Renal pelvis (tissue), 12 donors: ENCODE data around the gene MYZAP. TPM values are rescaled to one million over a fixed set of nuclear protein-coding genes. Genes with fewer than 3 reads are reported as not detected.

Experiments used
- DNase-seq: peaks from one replicate; pipeline ENCODE4 v3.0.0-alpha.2; 2013
- long read RNA-seq, 16 experiments: transcript quantifications; one replicate each; lab custom pipeline, GENCODE V29; 2026
- polyA plus RNA-seq, 3 donors: library from polyadenylated mRNA; unstranded; fragments of 120-200 nt; gene quantifications; one replicate each; pipeline ENCODE4 v1.2.1, GENCODE V29; 2013; ENCODE audit not compliant: insufficient read length in 3 of 3

Gene MYZAP, protein sequence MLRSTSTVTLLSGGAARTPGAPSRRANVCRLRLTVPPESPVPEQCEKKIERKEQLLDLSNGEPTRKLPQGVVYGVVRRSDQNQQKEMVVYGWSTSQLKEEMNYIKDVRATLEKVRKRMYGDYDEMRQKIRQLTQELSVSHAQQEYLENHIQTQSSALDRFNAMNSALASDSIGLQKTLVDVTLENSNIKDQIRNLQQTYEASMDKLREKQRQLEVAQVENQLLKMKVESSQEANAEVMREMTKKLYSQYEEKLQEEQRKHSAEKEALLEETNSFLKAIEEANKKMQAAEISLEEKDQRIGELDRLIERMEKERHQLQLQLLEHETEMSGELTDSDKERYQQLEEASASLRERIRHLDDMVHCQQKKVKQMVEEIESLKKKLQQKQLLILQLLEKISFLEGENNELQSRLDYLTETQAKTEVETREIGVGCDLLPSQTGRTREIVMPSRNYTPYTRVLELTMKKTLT
- 1 to 10 TPM; 5.3 to 6.8 (median 6.5) TPM for polyA plus RNA-seq
- long read RNA-seq, donor 1, partial matches to known transcripts, result 0 of 2 reads
- long read RNA-seq, donor 1, other reads (novel, unspliced or antisense), result 0 of 2 reads
- long read RNA-seq, donor 2, partial matches to known transcripts, result 0 of 1 reads
- long read RNA-seq, donor 2, other reads (novel, unspliced or antisense), result 0 of 1 reads
- long read RNA-seq, donor 3, partial matches to known transcripts, result 0 of 3 reads
- long read RNA-seq, donor 3, other reads (novel, unspliced or antisense), result 0 of 3 reads
- long read RNA-seq, donor 4, partial matches to known transcripts, result 0 of 1 reads
- long read RNA-seq, donor 4, other reads (novel, unspliced or antisense), result 0 of 1 reads
- long read RNA-seq, donor 5, partial matches to known transcripts, result 0 of 2 reads
- long read RNA-seq, donor 5, other reads (novel, unspliced or antisense), result 0 of 2 reads
- long read RNA-seq, donor 6, partial matches to known transcripts, result 0 of 1 reads
- long read RNA-seq, donor 6, other reads (novel, unspliced or antisense), result 0 of 1 reads
- long read RNA-seq, donor 7, partial matches to known transcripts, result 0 of 1 reads
- long read RNA-seq, donor 7, other reads (novel, unspliced or antisense), result 0 of 1 reads
- long read RNA-seq, donor 8, result 0 reads
- long read RNA-seq, donor 9, partial matches to known transcripts, result 0 of 1 reads
- long read RNA-seq, donor 9, other reads (novel, unspliced or antisense), result 0 of 1 reads
- long read RNA-seq, donor 10, partial matches to known transcripts, result 0 of 1 reads
- long read RNA-seq, donor 10, other reads (novel, unspliced or antisense), result 0 of 1 reads
- long read RNA-seq, donor 11, result 0 reads
- long read RNA-seq, donor 12, partial matches to known transcripts, result 0 of 4 reads
- long read RNA-seq, donor 12, other reads (novel, unspliced or antisense), result 0 of 4 reads
- long read RNA-seq, donor 13, partial matches to known transcripts, result 0 of 2 reads
- long read RNA-seq, donor 13, other reads (novel, unspliced or antisense), result 0 of 2 reads
- long read RNA-seq, donor 14, result 0 reads
- long read RNA-seq, donor 15, result 0 reads
- long read RNA-seq, donor 16, partial matches to known transcripts, result 0 of 3 reads
- long read RNA-seq, donor 16, other reads (novel, unspliced or antisense), result 0 of 3 reads

DNA sequence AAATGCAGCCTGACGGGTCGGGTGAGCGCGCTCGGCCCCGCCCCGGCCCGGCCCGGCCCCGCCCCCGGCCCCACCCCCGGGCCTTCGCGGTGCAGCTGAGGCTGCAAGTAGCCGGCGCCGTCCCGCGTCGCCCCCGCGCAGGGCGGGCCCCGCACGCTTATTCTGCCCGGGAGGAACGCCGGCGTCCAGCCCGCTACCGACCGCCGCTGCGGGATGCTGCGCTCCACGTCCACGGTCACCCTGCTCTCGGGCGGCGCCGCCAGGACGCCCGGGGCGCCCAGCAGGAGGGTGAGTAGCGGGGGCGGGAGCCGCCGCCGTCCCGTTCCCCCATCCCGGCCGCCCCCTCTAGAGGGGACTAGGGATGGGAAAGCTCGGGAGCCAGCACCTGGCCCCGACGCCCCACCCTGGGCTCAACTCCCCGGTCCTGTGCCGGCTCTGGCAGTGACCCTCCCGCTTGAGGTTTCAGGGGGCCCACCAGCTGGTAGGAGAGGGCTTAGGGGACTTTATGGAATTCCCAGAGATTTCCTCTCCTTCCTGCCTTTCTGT is at the start of gene MYZAP:
MYZAP (plus strand) TSS at position 83 of the 546 bp plus-strand sequence; CDS start at position 214, 131 bp downstream.
- DNase-seq, result no peak

DNA sequence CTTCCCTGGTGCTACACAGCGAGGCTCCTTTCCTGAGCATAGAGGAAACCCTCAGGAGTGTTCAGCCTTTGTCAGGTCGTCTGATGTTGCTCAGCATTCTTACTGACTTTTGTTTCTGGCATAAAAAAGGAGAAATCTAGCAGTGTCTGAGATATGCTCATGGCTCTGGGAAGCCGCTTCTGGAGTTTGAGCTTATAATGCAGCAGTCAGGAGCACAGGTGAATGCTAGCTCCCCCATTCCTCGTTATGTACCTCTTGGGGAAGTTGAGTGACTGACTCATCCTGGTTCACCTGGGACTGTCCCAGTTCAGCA is 49.2 kb upstream of the MYZAP start:
- DNase-seq, result no peak

DNA sequence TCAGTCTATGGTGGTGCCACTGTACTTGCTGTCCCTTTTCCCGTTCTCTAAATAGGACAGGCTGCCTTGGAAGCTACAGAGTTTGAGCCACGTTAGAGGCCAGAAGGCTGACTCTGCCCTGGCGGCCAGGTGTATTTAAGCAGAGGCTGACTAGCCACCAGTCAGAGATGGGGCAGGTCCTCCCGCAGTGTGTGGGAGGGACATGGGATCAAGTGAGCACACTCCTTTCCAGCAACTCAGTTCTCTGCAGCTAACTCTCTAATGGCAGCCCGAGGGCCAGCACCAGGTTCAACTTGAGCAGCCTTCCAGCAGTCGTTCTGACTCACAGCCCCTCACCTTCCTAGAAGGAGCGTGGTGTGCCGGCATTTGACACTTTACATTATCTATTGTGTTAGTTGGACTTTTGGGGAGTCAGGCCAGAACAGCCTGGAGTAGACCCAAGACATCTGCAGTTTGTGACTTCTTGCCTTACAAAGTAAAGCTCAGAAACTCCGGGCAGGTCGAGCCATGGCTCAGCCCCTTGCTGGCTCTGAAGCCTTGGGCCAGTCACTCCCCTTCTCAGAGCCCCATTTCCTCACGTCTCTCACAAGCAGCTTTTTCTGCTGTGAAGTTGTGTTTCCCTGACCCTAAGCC is 46.7 kb upstream of the MYZAP start:
- no peak for DNase-seq

DNA sequence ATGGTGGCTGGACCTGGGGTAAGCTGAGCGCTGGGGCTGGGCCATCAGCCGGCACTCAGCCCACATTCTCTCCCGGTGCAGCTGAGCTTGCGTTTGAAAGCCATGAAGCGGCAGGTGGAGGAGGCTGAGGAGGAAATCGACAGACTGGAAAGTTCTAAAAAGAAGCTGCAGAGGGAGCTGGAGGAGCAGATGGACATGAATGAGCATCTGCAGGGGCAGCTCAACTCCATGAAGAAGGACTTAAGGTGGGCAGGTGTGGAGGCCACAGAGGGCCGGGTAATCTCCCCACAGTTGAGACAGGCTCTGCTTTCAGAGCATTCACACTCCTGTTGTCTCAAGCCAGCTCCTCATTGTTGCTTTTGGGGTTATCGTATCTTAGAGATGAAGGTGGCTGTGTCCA is 45.7 kb upstream of the MYZAP start:
- DNase-seq, result no peak

DNA sequence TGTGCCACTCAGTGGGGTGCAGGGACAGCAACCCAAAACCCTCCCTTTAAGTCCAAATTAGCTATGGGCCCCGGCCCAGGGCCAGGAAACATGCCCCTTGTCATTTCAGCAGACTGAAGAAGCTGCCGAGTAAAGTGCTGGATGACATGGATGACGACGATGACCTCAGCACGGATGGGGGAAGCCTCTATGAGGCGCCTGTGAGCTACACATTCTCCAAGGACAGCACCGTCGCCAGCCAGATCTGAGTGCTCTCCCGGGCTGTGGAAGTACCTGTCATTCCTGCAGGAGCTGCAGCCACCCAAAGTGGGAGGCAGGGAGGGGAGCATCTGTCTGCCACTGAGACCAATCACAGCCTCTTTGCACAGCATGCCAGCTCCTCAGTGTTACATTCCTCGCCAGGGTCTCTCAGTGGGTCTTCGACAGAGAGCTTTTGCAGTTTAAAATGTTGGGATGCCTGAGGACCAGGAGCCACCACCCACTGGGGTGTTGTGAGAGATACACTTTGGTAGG is 44.4 kb upstream of the MYZAP start:
- no peak for DNase-seq

DNA sequence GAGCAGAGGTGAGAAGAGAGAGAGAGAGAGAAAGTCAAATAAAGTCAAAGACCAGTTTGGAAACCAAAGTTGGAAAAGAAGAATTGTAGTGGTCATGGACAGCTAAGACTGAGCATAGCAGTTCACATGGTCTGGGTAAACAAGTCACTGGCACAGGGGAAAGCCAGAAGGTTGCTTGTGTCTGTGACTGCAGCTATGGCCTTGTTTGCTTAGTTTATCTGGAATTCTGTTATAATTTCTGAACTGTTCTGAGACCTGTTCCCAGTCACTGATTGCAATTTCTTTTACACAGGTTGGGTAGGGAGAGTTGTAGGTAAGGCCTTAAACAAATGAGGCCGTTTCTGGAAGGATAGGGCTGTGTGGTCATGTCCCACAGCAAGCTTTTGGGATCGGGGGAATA is 43.4 kb upstream of the MYZAP start:
- DNase-seq, result no peak

DNA sequence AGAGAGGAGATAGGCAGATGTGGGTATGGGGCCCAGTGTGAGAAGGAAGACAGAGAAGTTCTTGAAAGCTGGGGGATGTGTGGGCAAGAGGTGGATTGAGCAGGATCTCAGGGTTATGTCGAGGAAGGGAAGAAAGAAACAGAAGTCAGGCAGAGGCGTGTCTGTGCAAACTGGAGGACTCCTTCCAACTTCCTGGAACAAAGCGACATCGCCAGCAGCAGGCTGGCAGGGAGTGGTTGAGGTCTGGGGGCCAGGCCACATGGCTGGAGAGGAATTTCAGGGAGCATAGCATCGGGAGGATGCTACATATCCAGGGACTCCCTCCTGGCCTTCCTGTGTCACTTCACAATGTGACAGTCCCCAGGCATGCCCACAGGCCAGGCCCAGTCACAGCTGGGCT is 42.9 kb upstream of the MYZAP start:
- DNase-seq, result no peak

DNA sequence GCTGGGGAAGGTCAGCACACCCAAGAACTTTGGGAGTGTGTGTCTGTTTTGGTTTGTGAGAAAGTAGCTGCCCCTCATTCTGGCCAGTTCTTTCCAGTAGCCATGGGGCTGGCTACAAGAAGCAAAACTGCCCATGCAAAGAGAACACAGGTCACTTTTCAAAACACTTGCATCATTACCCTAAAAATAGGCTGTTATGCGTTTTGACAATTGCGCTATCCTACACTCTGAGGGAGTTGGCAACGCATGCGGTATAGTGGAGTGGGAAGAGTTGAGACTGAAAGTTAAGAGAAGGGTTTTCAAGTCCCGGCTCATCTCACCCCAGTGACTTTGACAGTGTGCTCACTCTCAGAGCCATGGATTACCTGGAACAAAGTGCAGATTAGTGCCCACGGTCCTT is 41.8 kb upstream of the MYZAP start:
- DNase-seq, result no peak

DNA sequence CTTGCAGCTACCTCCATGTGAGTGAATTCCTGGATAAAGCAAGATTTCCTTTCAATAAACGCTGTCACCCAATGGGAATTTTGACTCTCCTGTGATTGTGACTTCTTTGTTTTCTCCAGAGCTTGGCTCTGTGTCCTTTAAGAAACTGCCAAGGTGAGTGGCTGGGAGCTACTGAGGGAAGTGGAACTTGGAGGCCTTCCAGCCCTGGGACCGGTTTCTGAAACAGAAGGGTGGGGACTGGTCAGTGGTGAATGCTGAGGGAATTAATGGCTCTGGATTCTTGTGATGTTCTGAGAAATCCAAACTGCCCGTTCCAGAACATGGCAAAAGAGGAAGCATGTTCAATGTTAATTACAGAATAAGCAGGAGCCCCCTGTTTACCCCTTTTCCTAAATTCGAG is 41.1 kb upstream of the MYZAP start:
- no peak for DNase-seq

DNA sequence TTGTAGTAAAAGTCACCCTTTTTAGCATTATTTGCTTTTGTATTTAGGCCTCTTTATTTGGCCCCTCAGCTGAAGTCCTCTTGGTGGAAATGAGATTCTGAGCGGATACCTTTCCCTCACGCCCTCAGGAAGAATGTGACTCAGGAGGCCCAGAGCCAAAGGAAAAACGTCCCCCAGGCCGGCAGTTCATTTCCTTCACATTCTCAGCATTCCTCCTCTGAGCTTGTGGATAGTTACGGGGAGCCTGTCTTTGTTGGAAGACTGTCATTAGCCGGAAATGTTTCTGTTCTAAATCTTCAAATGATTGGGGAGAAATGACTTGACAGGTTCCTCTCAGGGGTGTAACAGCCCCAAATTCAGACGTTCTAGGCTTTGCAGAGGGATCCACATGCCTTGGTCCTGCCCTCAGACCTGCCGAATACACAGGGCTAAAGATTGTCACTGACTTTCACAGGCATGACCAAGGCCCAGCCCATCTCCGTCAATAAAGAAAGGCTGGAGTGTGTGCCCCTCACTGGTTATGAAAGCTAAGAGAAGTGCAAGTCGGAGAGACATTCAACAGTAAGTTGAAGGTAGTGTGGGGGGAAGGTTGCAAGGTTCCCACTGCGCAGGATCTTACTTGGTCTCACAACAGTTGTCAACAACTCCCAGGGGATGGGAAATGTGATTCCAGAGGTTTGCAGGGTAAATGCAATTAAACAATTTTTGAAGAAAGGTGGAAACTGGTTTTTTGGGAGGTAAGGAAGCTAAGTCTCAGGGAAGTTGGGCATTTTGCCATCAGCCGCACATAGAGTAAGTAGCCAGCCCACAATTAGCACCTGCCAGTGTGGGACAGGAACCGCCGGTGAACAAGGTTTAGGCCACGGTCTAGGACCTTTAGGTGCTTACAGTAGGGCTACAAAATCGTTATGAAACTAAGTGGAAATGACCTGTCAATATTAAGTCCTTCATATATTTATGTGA is 39.7 kb upstream of the MYZAP start:
- peak; percentile 75 for DNase-seq

DNA sequence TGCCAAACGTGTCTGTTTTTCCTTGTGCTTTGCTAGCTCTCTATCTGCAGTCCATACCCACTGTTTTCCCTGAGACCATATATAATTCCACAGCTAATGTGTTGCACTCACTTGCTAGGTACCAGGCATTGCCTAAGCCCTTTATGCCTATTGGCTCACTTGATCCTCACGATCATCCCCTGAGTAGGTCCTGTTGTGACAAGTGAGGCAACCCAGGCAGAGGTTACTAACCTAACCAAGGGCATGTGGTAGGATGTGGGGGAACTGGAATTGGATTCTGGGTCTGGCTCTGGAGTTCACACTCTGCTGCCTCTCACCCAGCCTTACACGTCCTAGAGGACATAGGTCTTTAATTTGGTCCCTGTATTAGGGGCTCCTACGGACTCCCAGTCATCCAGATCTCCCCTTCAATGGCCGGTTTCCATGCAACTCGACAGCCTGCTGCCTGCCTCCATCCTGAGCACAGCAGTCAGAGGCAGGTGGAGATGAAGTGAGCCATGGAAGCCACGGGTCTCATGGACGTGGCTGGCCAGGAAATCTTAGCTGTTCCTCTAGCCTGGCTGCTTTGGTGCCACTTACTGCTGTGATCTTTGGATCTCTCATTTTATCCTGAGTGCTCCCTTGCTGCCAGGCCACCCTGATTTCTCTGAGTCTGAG is 38.9 kb upstream of the MYZAP start:
- DNase-seq, result no peak

DNA sequence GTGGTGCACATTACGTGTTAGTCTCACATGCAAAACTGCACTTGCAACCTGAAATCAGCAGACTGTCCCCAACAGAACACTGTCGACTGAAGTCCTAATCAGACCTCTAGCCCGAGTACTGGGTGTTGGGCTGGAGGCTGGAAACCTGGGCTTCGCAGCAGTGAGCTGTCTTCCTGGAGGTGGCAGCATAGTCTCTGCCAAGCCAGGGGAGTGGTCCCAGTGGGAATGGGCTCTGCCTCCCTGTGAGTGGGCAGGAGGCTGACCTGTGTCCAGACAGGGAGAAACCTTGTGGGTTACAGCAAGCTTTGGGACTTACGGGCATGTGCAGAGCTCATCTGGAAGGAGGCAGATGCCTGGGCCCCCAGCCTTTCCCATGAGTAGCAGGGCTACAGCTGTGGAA is 38.2 kb upstream of the MYZAP start:
- DNase-seq, result no peak

DNA sequence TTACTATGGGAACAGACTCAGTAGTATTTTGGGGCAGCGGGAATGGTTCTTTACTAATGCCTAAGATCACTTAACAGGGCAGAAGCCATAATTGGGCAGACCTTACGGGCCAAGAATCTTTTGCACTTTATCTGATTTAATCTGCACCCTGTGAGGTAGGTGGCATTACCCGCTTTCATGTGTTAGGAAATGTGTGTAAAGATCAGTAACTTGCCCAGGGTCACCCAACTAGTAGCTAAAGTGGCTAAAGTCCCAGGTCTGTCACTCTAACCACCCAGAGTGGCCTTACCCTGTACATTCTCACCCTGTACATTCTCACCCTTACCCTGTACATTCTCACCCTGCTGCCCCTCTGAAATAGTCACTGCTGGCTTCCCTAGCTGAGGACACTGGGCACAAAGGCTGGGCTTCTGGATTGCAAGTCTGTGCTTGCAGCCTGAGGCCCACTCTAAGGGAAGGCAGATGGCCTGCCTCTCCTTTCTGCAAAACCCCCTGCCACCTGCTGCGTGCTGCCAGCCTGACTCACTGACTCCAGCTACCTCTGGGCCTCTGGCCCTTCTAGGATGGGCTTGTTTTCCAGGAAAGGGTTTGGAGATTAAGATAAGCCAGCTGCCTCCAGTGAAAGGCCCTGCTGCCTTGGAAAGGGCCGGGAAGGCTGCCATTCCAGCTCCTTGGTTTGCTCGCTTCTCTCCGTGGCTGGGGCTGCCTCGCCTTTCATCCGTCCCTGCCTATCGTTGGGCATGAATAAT is 37.5 kb upstream of the MYZAP start:
- DNase-seq, result no peak

DNA sequence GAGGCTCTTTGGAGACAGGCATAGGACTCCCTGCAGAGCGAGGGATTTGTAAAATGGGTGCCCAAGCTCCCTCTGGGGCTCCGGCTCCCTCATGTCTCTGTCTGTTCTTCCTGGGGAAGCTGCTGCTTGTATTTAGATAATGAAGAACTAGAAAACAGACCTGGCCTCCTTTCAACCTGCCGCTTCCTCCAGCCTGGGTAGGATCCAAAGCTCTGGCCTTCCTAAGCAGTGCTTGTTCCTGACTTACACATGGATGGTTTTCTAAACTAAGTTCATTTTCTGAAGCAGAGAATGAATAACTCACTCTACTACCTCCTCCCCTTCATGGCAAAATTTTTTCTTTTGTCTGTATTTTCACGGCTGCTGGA is 36.9 kb upstream of the MYZAP start:
- no peak for DNase-seq

DNA sequence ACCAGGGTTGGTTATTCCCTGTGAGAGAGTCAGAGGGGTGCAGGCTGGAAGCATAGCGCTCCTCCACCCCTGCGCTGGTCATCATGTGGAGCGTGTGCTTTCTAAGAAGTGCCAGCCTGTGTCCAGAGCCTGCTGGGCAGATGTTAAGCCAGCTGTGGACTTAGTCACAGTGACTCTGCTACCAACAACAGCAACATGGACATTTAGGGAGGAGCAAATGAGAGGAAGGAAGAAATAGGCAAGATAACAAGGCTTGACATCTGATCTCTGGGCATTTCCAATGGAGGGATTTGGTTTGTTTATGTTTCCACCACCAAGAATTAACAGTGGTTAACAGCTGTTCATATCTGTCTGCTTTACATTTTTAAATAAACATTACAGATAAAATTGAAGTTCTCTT is 36.4 kb upstream of the MYZAP start:
- DNase-seq, result no peak

DNA sequence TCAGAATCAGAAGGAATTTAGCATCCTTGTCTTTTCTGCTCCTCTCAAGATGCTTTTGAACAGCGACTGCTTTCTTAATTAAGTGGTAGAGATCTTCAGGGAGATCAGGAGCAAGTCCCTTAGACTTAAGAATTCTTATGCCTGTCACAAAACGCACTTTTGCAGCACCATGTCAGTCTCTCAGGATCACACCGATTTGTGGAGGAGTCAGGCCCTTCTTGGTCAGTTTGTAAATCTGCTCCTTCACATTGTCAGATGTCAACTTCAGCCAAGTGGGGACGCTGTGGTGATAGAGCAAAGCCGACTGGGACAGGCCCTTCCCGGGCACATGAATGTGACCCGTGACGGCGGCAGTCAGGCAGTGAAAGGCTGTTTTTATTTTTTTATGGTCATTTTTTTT is 35.7 kb upstream of the MYZAP start:
- no peak for DNase-seq

DNA sequence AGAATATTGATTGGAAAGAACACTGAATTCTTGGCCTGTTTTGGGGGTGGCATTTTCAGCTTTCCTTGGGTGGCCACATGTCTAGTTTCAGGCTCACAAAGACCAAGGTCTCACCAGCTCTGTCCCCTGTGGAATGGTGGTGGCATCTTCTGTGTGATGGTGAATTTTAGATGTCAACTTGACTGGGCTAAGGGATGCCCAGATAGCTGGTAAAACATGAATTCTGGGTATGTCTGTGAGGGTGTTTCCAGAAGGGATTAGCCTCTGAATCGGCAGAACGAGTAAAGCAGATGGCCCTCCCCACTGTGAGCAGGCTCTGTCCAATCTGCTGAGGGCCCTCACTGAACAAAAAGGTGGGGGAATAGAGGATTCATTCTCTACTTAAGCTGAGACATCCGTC is 34.4 kb upstream of the MYZAP start:
- no peak for DNase-seq

DNA sequence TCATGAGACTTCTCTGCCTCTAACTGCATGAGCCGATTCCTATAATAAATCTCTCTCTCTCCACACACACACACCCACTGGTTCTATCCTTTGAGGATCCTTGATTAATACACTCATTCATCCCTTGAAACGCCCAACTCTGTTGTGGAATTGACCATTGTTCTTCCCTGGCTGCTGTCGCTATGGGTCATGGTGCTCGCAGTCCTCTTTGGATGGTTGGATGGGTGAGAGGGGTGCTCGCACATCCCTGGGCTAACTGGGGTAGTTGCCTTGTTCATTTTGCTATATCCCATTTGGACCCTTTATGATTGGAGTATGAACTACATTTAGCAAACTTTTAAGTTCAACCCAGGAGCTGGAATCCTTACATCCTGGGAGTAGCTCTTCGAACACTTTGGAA is 33.9 kb upstream of the MYZAP start:
- DNase-seq, result no peak
